Right cardiac atrium (tissue), 5 donors: Measurements from ENCODE around the gene S100P. TPM values are rescaled to one million over a fixed set of nuclear protein-coding genes. Genes with fewer than 3 reads are reported as not detected.

Experiments used
- ATAC-seq, 2 donors: fragments of 200-7000 bp; cut with Tn5 transposase; one replicate each; pipeline versions ENCODE4 v1.8.0 to v1.9.1; 2020; ENCODE audit warnings: moderate library complexity in 2 of 2, mild to moderate bottlenecking in 1 of 2
- DNase-seq, 3 donors: peaks; one replicate each; pipeline ENCODE4 v3.0.0-alpha.2; 2020
- H3K27ac ChIP-seq: one replicate; pipeline ENCODE4 v1.5.1; 2013; ENCODE audit warnings: mild to moderate bottlenecking, low read length, control low read depth, moderate library complexity
- H3K27me3 ChIP-seq: one replicate; pipeline ENCODE4 v1.6.1; 2013; ENCODE audit not compliant: control insufficient read depth, insufficient read depth
- H3K4me1 ChIP-seq: one replicate; pipeline ENCODE4 v1.6.1; 2013; ENCODE audit warnings: low read length; ENCODE audit not compliant: control insufficient read depth, insufficient read depth
- H3K4me3 ChIP-seq: one replicate; pipeline ENCODE4 v1.5.1; 2013; ENCODE audit warnings: low read length, control low read depth
- H3K9me3 ChIP-seq: one replicate; pipeline ENCODE4 v1.6.1; 2013; ENCODE audit warnings: low read length; ENCODE audit not compliant: control insufficient read depth
- WGBS: extraction: QIAGEN DNeasy Blood & Tissue Kit; methylation state at CpG from one replicate; pipeline ENCODE4 v1.1.7; 2013; 5-methylcytosine and 5-hydroxymethylcytosine counted together
- intact Hi-C, 4 donors: fragments of 100-400 bp; cut with DNase I; formaldehyde crosslinking; loops; one replicate each; pipeline versions ENCODE4 v1.11.0 to v1.14.0; 2022 to 2023
- polyA plus RNA-seq: library from polyadenylated mRNA; stranded (reverse); fragments of 200-250 nt; gene quantifications from one replicate; pipeline ENCODE4 v1.2.3, GENCODE V29; 2013
- total RNA-seq, 4 donors: library from RNA; stranded (reverse); fragmentation: NEBNext Ultra II Directional; extraction: Animal tissue kit (Norgen Biotek cat#: 25700); gene quantifications; one replicate each; pipeline ENCODE4 v1.2.1, GENCODE V29; 2021
- donor health status: healthy with polysubstance abuse.
- donor health status: DM: no; HTN: yes; CAD: no.
- donor health status: DM: no; HTN: no; CAD: no.
- donor health status: DM: no; HTN: yes; CAD: no; lungs with severe emphysema.
- donor health status: DM: yes; HTN: yes; CAD: no.

Gene S100P
- total and polyA plus RNA-seq, 5 donors: 0.16 to 1.5 TPM; not detected in 3

GRCh38 chr4:6702761-6703160, 9.1 kb downstream of the S100P start:
- Histone ChIP-seq H3K4me3 (no peak overlapping the region), H3K9me3 (no peaks in the 10 kb centered on the region), H3K4me1 (peaks cover 12% of the 10 kb centered on the region), H3K27me3 (no peaks in the 10 kb centered on the region), H3K27ac (no peak overlapping the region)
- intact Hi-C loops: no loop called here
- WGBS: 0% methylated on average over 1 of the region's 1 CpG
- no peak for ATAC-seq
- no peak for DNase-seq

- peaks cover 12% of the 10 kb centered on the region for H3K4me1 ChIP-seq
- no peak overlapping the region for H3K4me3 ChIP-seq
- H3K27ac ChIP-seq: peak overlapping the region; percentile 29
- 62% methylated on average over 3 of the region's 3 CpGs for WGBS
- H3K27me3 ChIP-seq: no peaks in the 10 kb centered on the region
- DNase-seq (no peak), ATAC-seq (no peak)
- no peaks in the 10 kb centered on the region for H3K9me3 ChIP-seq
- intact Hi-C loops: no loop called here
These were observed 10.1 kb downstream of the S100P start for GRCh38 chr4:6703786-6704185.

- Histone ChIP-seq H3K4me3 (no peak overlapping the region), H3K4me1 (peaks cover 16% of the 10 kb centered on the region), H3K9me3 (no peaks in the 10 kb centered on the region), H3K27ac (no peak overlapping the region), H3K27me3 (no peaks in the 10 kb centered on the region)
- 93% methylated on average over 2 of the region's 2 CpGs for whole genome bisulfite sequencing
- DNase-seq (no peak), ATAC-seq (no peak)
- intact Hi-C loops: no loop called here
These were observed 12.0 kb downstream of the S100P start for GRCh38 chr4:6705646-6706045.

GRCh38 chr4:6706173-6706572, 12.5 kb downstream of the S100P start:
- intact Hi-C loops: no loop called here
- Histone ChIP-seq H3K27ac (no peak overlapping the region), H3K4me1 (peaks cover 16% of the 10 kb centered on the region)

GRCh38 chr4:6709230-6710114, 15.8 kb downstream of the S100P start, which contains the start of gene MRFAP1L1:
MRFAP1L1 (minus strand) TSS chr4:6709865; CDS start chr4:6709629, 236 bp downstream.
- Histone ChIP-seq H3K4me1 (peaks cover 10% of the 10 kb centered on the region), H3K4me3 (peak within 1 kb of the TSS; percentile 95), H3K27me3 (no peaks in the 10 kb centered on the region), H3K27ac (peak within 1 kb of the TSS; percentile 90), H3K9me3 (no peaks in the 10 kb centered on the region)
- peak; percentile 86 to 91 for ATAC-seq
- WGBS: under 1% methylated on average over 72 of the region's 72 CpGs
- DNase-seq: peak; percentile 96 to 99 (median 98)
- intact Hi-C loops: no loop called here

More at GRCh38 chr4:6706173-6706572, 12.5 kb downstream of the S100P start:
- 94% methylated on average over 5 of the region's 5 CpGs for WGBS
- H3K4me3 ChIP-seq: no peak overlapping the region
- ATAC-seq (no peak), DNase-seq (no peak)
- no peaks in the 10 kb centered on the region for H3K9me3 ChIP-seq
- H3K27me3 ChIP-seq: no peaks in the 10 kb centered on the region

- ATAC-seq: peak in 1 of 2 donors; percentile 4
- H3K27ac ChIP-seq: peak overlapping the region; percentile 73
- DNase-seq: no peak
- H3K4me3 ChIP-seq: peak overlapping the region; percentile 95
- H3K9me3 ChIP-seq: no peaks in the 10 kb centered on the region
- intact Hi-C loops: no loop called here
- peaks cover 9% of the 10 kb centered on the region for H3K4me1 ChIP-seq
- H3K27me3 ChIP-seq: no peaks in the 10 kb centered on the region
- 6% methylated on average over 6 of the region's 6 CpGs for WGBS
These were observed 16.6 kb downstream of the S100P start for GRCh38 chr4:6710282-6710681.

GRCh38 chr4:6710996-6711395, 17.3 kb downstream of the S100P start:
- Histone ChIP-seq H3K4me1 (peaks cover 9% of the 10 kb centered on the region), H3K4me3 (no peak overlapping the region), H3K27me3 (no peaks in the 10 kb centered on the region), H3K9me3 (no peaks in the 10 kb centered on the region), H3K27ac (no peak overlapping the region)
- intact Hi-C loops: no loop called here
- ATAC-seq (no peak), DNase-seq (no peak)
- 79% methylated on average over 2 of the region's 2 CpGs for WGBS

GRCh38 chr4:6714954-6715353, 21.3 kb downstream of the S100P start:
- Histone ChIP-seq H3K4me1 (peaks cover 4% of the 10 kb centered on the region), H3K27ac (no peak overlapping the region), H3K27me3 (no peaks in the 10 kb centered on the region), H3K4me3 (no peak overlapping the region), H3K9me3 (no peaks in the 10 kb centered on the region)
- intact Hi-C loops: loop anchor here in 1 of 4 donors (5.0 kb wide), 1 partner anchor 67 kb away; the partner anchor contains the start of gene KIAA0232
- WGBS: 75% methylated on average over 1 of the region's 1 CpG
- no peak for DNase-seq
- no peak for ATAC-seq

- intact Hi-C loops: loop anchor here in 1 of 4 donors (5.0 kb wide), 1 partner anchor 67 kb away; the partner anchor contains the start of gene KIAA0232
- ATAC-seq (no peak), DNase-seq (no peak)
- Histone ChIP-seq H3K4me1 (no peaks in the 10 kb centered on the region), H3K4me3 (peak overlapping the region; percentile 41), H3K27me3 (no peaks in the 10 kb centered on the region), H3K27ac (peak overlapping the region; percentile 21), H3K9me3 (no peaks in the 10 kb centered on the region)
- 7% methylated on average over 9 of the region's 9 CpGs for WGBS
These were observed 22.0 kb downstream of the S100P start for GRCh38 chr4:6715704-6716017.

GRCh38 chr4:6716018-6716911, 22.6 kb downstream of the S100P start, which contains the start of gene BLOC1S4:
BLOC1S4 (plus strand) TSS chr4:6716174; CDS start chr4:6716210, 36 bp downstream.
- ATAC-seq (peak; percentile 92 to 94), DNase-seq (peak; percentile 91 to 97 (median 95))
- Histone ChIP-seq H3K27ac (peak within 1 kb of the TSS; percentile 74), H3K27me3 (no peaks in the 10 kb centered on the region), H3K9me3 (no peaks in the 10 kb centered on the region), H3K4me3 (peak within 1 kb of the TSS; percentile 41), H3K4me1 (no peaks in the 10 kb centered on the region)
- WGBS: under 1% methylated on average over 109 of the region's 109 CpGs
- intact Hi-C loops: loop anchor here in 1 of 4 donors (5.0 kb wide), 1 partner anchor 66 kb away; the partner anchor contains the start of gene KIAA0232
